Measurements from ENCODE around the gene PHF2. TPM values are rescaled to one million over a fixed set of nuclear protein-coding genes. Genes with fewer than 3 reads are reported as not detected.

The PHF2 gene
- total and polyA plus RNA-seq, 2 of the 8 experiments (the other 6 are each of a cell fraction or from before 2014, with no cell fraction given): 3.4 to 9.4 TPM

GRCh38 chr9:93657331-93658111, 81.1 kb downstream of the PHF2 start (continued):
- no peak for TF ChIP-seq RXRA (IDR thresholded peaks at IDR 0.05; ENCODE audit: insufficient read depth, low read depth, low read length)
- TF ChIP-seq CBX5 (IDR thresholded peaks at IDR 0.05; ENCODE audit: low read depth, low read length): no peak
- TF ChIP-seq, protein P1, sequence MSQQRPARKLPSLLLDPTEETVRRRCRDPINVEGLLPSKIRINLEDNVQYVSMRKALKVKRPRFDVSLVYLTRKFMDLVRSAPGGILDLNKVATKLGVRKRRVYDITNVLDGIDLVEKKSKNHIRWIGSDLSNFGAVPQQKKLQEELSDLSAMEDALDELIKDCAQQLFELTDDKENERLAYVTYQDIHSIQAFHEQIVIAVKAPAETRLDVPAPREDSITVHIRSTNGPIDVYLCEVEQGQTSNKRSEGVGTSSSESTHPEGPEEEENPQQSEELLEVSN (IDR thresholded peaks at IDR 0.05): no peak
- TF ChIP-seq ASH2L (IDR thresholded peaks at IDR 0.05; ENCODE audit: low read length): no peak
- TF ChIP-seq EZH2 (IDR thresholded peaks at IDR 0.05; ENCODE audit: low read depth, low read length, severe bottlenecking): no peak
- no peak for TF ChIP-seq SIX5 (IDR thresholded peaks at IDR 0.05; ENCODE audit: low read depth, low read length)
- TF ChIP-seq YY1 (IDR thresholded peaks at IDR 0.05; ENCODE audit: low read depth, low read length): no peak
- no peak for TF ChIP-seq ATF3 (IDR thresholded peaks at IDR 0.05; ENCODE audit: insufficient read depth, low read depth, low read length)

Measured in H1 (cell line).